Right lobe of liver (tissue), 6 donors: ENCODE data around the gene NADSYN1. TPM values are rescaled to one million over a fixed set of nuclear protein-coding genes. Genes with fewer than 3 reads are reported as not detected.

Experiments used
- ATAC-seq, 4 donors: fragments of 200-7000 bp; cut with Tn5 transposase; one replicate each; pipeline ENCODE4 v1.9.1; 2020; ENCODE audit warnings: mild to moderate bottlenecking in 4 of 4, moderate library complexity in 4 of 4
- DNase-seq, 3 donors: peaks; one replicate each; pipeline ENCODE4 v3.0.0-alpha.2; 2020
- H3K27ac ChIP-seq, 3 donors: fragments of 200-600 bp; one replicate each; pipeline ENCODE4 v1.8.0; 2022
- H3K27me3 ChIP-seq, 2 donors: fragments of 200-600 bp; one replicate each; pipeline ENCODE4 v1.8.0; 2022
- H3K36me3 ChIP-seq, 4 donors: fragments of 200-600 bp; sonication (generic) in 1 of 4; one replicate each; pipeline versions ENCODE4 v1.5.1 to v1.8.0; 2017 to 2022; ENCODE audit warnings: control low read depth in 1 of 4
- H3K4me1 ChIP-seq, 4 donors: fragments of 200-600 bp; sonication (generic) in 1 of 4; one replicate each; pipeline versions ENCODE4 v1.5.1 to v1.8.0; 2017 to 2022; ENCODE audit warnings: control low read depth in 1 of 4
- H3K4me3 ChIP-seq, 3 donors: fragments of 200-600 bp; one replicate each; pipeline ENCODE4 v1.8.0; 2022
- H3K9me3 ChIP-seq, 4 donors: fragments of 200-600 bp; sonication (generic) in 1 of 4; one replicate each; pipeline versions ENCODE4 v1.5.1 to v1.8.0; 2017 to 2022; ENCODE audit warnings: control low read depth in 1 of 4
- CTCF ChIP-seq, 4 donors: fragments of 200-600 bp in 3 of 4; fragments of 450-650 bp in 1 of 4; IDR thresholded peaks; one replicate each; pipeline versions ENCODE4 v1.5.1 to v1.8.0; 2016 to 2022; ENCODE audit warnings: antibody characterized with exemption in 4 of 4, mild to moderate bottlenecking in 2 of 4
- POLR2A ChIP-seq: fragments of 450-650 bp; IDR thresholded peaks from one replicate; pipeline ENCODE4 v1.6.1; 2017; ENCODE audit warnings: antibody characterized with exemption, mild to moderate bottlenecking
- WGBS: methylation state at CpG from one replicate; pipeline ENCODE4 v1.1.6; 2018; ENCODE audit warnings: low coverage, low lambda C conversion rate; ENCODE audit not compliant: insufficient coverage; ENCODE audit errors: missing lambda C conversion rate; 5-methylcytosine and 5-hydroxymethylcytosine counted together
- intact Hi-C, 2 donors: fragments of 100-400 bp; cut with DNase I; formaldehyde crosslinking; loops; one replicate each; pipeline versions ENCODE4 v1.11.2 to v1.14.1; 2022
- total RNA-seq, 6 experiments: library from RNA; depleted of rRNA in 2 of 6; stranded (reverse); fragments of >200 nt in 2 of 6; fragmentation: NEBNext Ultra II Directional in 3 of 6; extraction: Animal tissue kit (Norgen Biotek cat#: 25700) in 3 of 6; gene quantifications; one replicate each; pipeline versions ENCODE4 v1.1.0 to v1.2.4, GENCODE V29; 2016 to 2023
- donor health status: DM: no; HTN: yes; CAD: no.
- donor health status: DM: no; HTN: no; CAD: no.
- donor health status: DM: no; HTN: no; CAD: no.
- donor health status: DM: no; HTN: yes; CAD: no.
- donor health status: DM: no; HTN: yes; CAD: no.

The NADSYN1 gene
- total RNA-seq, 6 experiments from 2014 or later, result 26.4 to 54.7 (median 35.4) TPM

DNA sequence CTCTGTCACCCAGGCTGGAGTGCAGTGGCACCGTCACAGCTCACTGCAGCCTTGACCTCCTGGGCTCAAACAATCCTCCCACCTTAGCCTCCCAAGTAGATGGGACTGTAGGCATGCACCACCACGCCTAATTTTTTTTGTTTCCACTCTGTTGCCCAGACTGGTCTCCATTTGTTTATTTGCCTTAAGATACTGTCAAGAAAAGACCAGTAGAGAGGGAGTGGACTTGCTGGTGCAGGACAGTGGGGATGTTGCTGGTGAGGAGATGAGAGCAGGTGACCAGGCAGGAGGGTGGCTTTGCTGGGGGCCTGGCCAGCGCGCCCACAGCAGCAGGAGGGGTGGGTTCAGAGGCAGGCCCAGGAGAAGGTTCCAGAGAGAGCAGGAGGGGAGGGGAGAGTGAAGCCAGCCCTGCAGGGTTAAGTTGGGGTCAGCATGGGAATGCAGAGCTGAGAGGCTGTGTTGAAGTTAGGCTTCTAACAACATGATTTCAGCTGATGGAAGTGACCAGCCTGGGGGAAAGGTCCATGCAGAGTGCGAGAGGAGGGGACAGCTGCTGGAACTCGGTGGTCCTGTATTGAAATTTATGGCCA is 35.8 kb downstream of the NADSYN1 start:
- Histone ChIP-seq H3K4me3 (no peak overlapping the region), H3K36me3 (peaks cover 0 to 33% (median 1%) of the 10 kb centered on the region in 4 donors), H3K9me3 (no peaks in the 10 kb centered on the region), H3K27ac (no peak overlapping the region), H3K4me1 (no peaks in the 10 kb centered on the region), H3K27me3 (no peaks in the 10 kb centered on the region)
- WGBS, result 64% methylated on average over 6 of the region's 6 CpGs
- DNase-seq (no peak), ATAC-seq (no peak)
- TF ChIP-seq CTCF (IDR thresholded peaks at IDR 0.05) (no peak), POLR2A (no peak)
- intact Hi-C loops, result no loop called here

- H3K9me3 ChIP-seq, result no peaks in the 10 kb centered on the region
- peaks cover 0 to 30% (median under 1%) of the 10 kb centered on the region in 4 donors for H3K36me3 ChIP-seq
- no peak overlapping the region for H3K4me3 ChIP-seq
- no peak overlapping the region for H3K27ac ChIP-seq
- 87% methylated on average over 3 of the region's 15 CpGs for WGBS
- no peaks in the 10 kb centered on the region for H3K27me3 ChIP-seq
- H3K4me1 ChIP-seq, result no peaks in the 10 kb centered on the region
- intact Hi-C loops, result no loop called here
- TF ChIP-seq POLR2A (no peak), CTCF (IDR thresholded peaks at IDR 0.05) (no peak)
- ATAC-seq (peak; percentile 28 to 73 (median 36)), DNase-seq (peak in 1 of 3 donors; percentile 59)
Measured at GRCh38 chr11:71489311-71490043, 36.5 kb downstream of the NADSYN1 start.

- no peaks in the 10 kb centered on the region for H3K9me3 ChIP-seq
Measured at GRCh38 chr11:71490044-71490730, 37.2 kb downstream of the NADSYN1 start.

More at GRCh38 chr11:71490044-71490730, 37.2 kb downstream of the NADSYN1 start:
- Histone ChIP-seq H3K36me3 (peaks cover 0 to 24% (median 1%) of the 10 kb centered on the region in 4 donors), H3K27me3 (no peaks in the 10 kb centered on the region), H3K4me1 (no peaks in the 10 kb centered on the region), H3K27ac (no peak overlapping the region), H3K4me3 (no peak overlapping the region)
- intact Hi-C loops, result no loop called here
- DNase-seq (peak in 1 of 3 donors; percentile 41), ATAC-seq (no peak)
- TF ChIP-seq CTCF (IDR thresholded peaks at IDR 0.05) (no peak), POLR2A (no peak)
- 95% methylated on average over 12 of the region's 23 CpGs for WGBS
